SU-DHL-6 (cell line): ENCODE data around the gene OBSCN.

Source experiments
- H2AFZ ChIP-seq: fragments of 200-600 bp; sonication (generic); 2 replicates; pipeline ENCODE4 v1.6.1; 2014; ENCODE audit warnings: low read depth, mild to moderate bottlenecking, moderate library complexity, mixed read lengths, antibody characterized with exemption, low read length; ENCODE audit not compliant: severe bottlenecking
- H3F3A ChIP-seq: fragments of 200-600 bp; shearing (Covaris generic); 2 replicates; pipeline ENCODE4 v1.6.0; 2016; ENCODE audit warnings: antibody characterized with exemption, mild to moderate bottlenecking; ENCODE audit not compliant: insufficient read depth
- H3K27ac ChIP-seq: fragments of 200-600 bp; sonication (generic); 2 replicates; pipeline ENCODE4 v1.5.1; 2016; ENCODE audit warnings: low read depth, mild to moderate bottlenecking, low read length, moderate library complexity, mixed read lengths
- H3K27me3 ChIP-seq: fragments of 200-600 bp; sonication (generic), shearing (Covaris generic); 2 replicates; pipeline ENCODE4 v1.6.0; 2014; ENCODE audit warnings: mild to moderate bottlenecking, low read length
- H3K36me3 ChIP-seq: fragments of 200-600 bp; sonication (generic); 2 replicates; pipeline ENCODE4 v1.6.1; 2014; ENCODE audit warnings: mild to moderate bottlenecking, low read length, mixed read lengths
- H3K4me2 ChIP-seq: fragments of 300-600, 200-600 bp; shearing (Covaris generic), sonication (generic); 2 replicates; pipeline ENCODE4 v1.6.0; 2014; ENCODE audit warnings: low read length, low read depth, mild to moderate bottlenecking; ENCODE audit not compliant: poor library complexity, severe bottlenecking
- H3K4me3 ChIP-seq: fragments of 200-600 bp; sonication (generic); 2 replicates; pipeline ENCODE4 v1.5.1; 2014; ENCODE audit warnings: antibody characterized with exemption, low read length, mild to moderate bottlenecking, mixed read lengths; ENCODE audit not compliant: insufficient read depth, poor library complexity, severe bottlenecking
- H3K79me2 ChIP-seq: fragments of 200-600 bp; sonication (generic); 2 replicates; pipeline ENCODE4 v1.6.1; 2014; ENCODE audit warnings: mild to moderate bottlenecking, low read length, moderate library complexity; ENCODE audit not compliant: insufficient read depth
- H3K9ac ChIP-seq: fragments of 200-600 bp; sonication (generic); 2 replicates; pipeline ENCODE4 v1.7.0; 2014; ENCODE audit warnings: mild to moderate bottlenecking, low read length
- H3K9me2 ChIP-seq: fragments of 200-600 bp; sonication (generic); replicated peaks from 2 replicates; pipeline ENCODE4 v1.6.1; 2014; ENCODE audit warnings: low read length; ENCODE audit not compliant: insufficient read depth
- H3K9me3 ChIP-seq: fragments of 200-600 bp; sonication (generic); 2 replicates; pipeline ENCODE4 v1.6.1; 2014; ENCODE audit warnings: low read length, mixed read lengths; ENCODE audit not compliant: insufficient read depth
- H4K20me1 ChIP-seq: fragments of 200-600 bp; sonication (generic); 2 replicates; pipeline ENCODE4 v1.6.1; 2014; ENCODE audit warnings: low read depth, mild to moderate bottlenecking, antibody characterized with exemption, low read length, moderate library complexity, mixed read lengths
- CTCF ChIP-seq: fragments of 200-600 bp; sonication (generic); IDR thresholded peaks from one replicate; pipeline ENCODE4 v1.5.1; 2017; ENCODE audit warnings: antibody characterized with exemption, mild to moderate bottlenecking, low read length, moderate library complexity; ENCODE audit not compliant: insufficient read depth, poor library complexity, severe bottlenecking
- EZH2phosphoT487 ChIP-seq: fragments of 200-600 bp; sonication (generic), shearing (Covaris generic); conservative IDR thresholded peaks from 2 replicates; pipeline ENCODE4 v1.6.1; 2018; ENCODE audit warnings: mild to moderate bottlenecking, antibody characterized with exemption, low read length, moderate library complexity, mixed read lengths

OBSCN gene

GRCh38 chr1:228392111-228392936, 184.5 kb downstream of the OBSCN start:
- no peak overlapping the region for H3K4me3 ChIP-seq
- H3K27me3 ChIP-seq: no peaks in the 10 kb centered on the region
- no peak for TF ChIP-seq EZH2phosphoT487
- no peak for TF ChIP-seq CTCF
- no peak overlapping the region for H3K4me2 ChIP-seq
- H3F3A ChIP-seq: no peaks in the 10 kb centered on the region
- no peak overlapping the region for H3K9ac ChIP-seq
- H3K9me2 ChIP-seq: no peaks in the 10 kb centered on the region
- H3K27ac ChIP-seq: no peak overlapping the region
- no peaks in the 10 kb centered on the region for H4K20me1 ChIP-seq
- no peaks in the 10 kb centered on the region for H3K79me2 ChIP-seq
- H3K36me3 ChIP-seq: no peaks in the 10 kb centered on the region
- no peak overlapping the region for H2AFZ ChIP-seq
- H3K9me3 ChIP-seq: no peaks in the 10 kb centered on the region

GRCh38 chr1:228393268-228393701, 185.4 kb downstream of the OBSCN start:
- Histone ChIP-seq H3K9me2 (no peaks in the 10 kb centered on the region), H3K9ac (no peak overlapping the region), H3K27me3 (no peaks in the 10 kb centered on the region), H3K36me3 (no peaks in the 10 kb centered on the region), H3K4me2 (no peak overlapping the region), H2AFZ (no peak overlapping the region), H3K4me3 (no peak overlapping the region), H4K20me1 (no peaks in the 10 kb centered on the region), H3F3A (no peaks in the 10 kb centered on the region), H3K27ac (no peak overlapping the region), H3K79me2 (no peaks in the 10 kb centered on the region), H3K9me3 (no peaks in the 10 kb centered on the region)
- TF ChIP-seq CTCF (peak; percentile 14), EZH2phosphoT487 (no peak)

GRCh38 chr1:228393811-228394570, 186.1 kb downstream of the OBSCN start:
- no peak overlapping the region for H3K27ac ChIP-seq
- TF ChIP-seq EZH2phosphoT487 (no peak), CTCF (no peak)
- H3K27me3 ChIP-seq: no peaks in the 10 kb centered on the region
- H3K36me3 ChIP-seq: no peaks in the 10 kb centered on the region
- no peaks in the 10 kb centered on the region for H3K9me2 ChIP-seq
- H2AFZ ChIP-seq: no peak overlapping the region
- H3K4me2 ChIP-seq: no peak overlapping the region
- no peak overlapping the region for H3K4me3 ChIP-seq
- no peaks in the 10 kb centered on the region for H3F3A ChIP-seq
- no peaks in the 10 kb centered on the region for H4K20me1 ChIP-seq
- H3K9me3 ChIP-seq: no peaks in the 10 kb centered on the region
- H3K9ac ChIP-seq: no peak overlapping the region
- no peaks in the 10 kb centered on the region for H3K79me2 ChIP-seq
